Measurements from ENCODE around the gene BOLA2B.

The BOLA2B gene

GRCh38 chr16:30166202-30166902 lies 27.1 kb downstream of the BOLA2B start:
- no peak overlapping the region for H3K4me3 ChIP-seq (ENCODE audit: insufficient read depth, low read depth, low read length, poor library complexity, severe bottlenecking)
- H3K4me1 ChIP-seq (ENCODE audit: control insufficient read depth, insufficient read depth, low read length, poor library complexity, severe bottlenecking), result peaks cover 4% of the 10 kb centered on the region
- DNase-seq, result no peak
- H3K9me3 ChIP-seq (ENCODE audit: control insufficient read depth, low read length), result no peaks in the 10 kb centered on the region
- H3K27me3 ChIP-seq (replicated peaks; ENCODE audit: control insufficient read depth, insufficient read depth, low read length, poor library complexity, severe bottlenecking), result no peaks in the 10 kb centered on the region
- no peak overlapping the region for H3K27ac ChIP-seq (ENCODE audit: insufficient read depth, low read length, poor library complexity, severe bottlenecking)
- no peaks in the 10 kb centered on the region for H3K36me3 ChIP-seq (ENCODE audit: control insufficient read depth, insufficient read depth, low read length)

- no peak overlapping the region for H3K27ac ChIP-seq (ENCODE audit: insufficient read depth, low read length, poor library complexity, severe bottlenecking)
- no peak for DNase-seq
Measured at GRCh38 chr16:30163538-30163937, 29.9 kb downstream of the BOLA2B start.

GRCh38 chr16:30157214-30157613 lies 36.3 kb downstream of the BOLA2B start:
- Histone ChIP-seq H3K27me3 (replicated peaks; ENCODE audit: control insufficient read depth, insufficient read depth, low read length, poor library complexity, severe bottlenecking) (no peaks in the 10 kb centered on the region), H3K36me3 (ENCODE audit: control insufficient read depth, insufficient read depth, low read length) (no peaks in the 10 kb centered on the region), H3K4me3 (ENCODE audit: insufficient read depth, low read depth, low read length, poor library complexity, severe bottlenecking) (no peak overlapping the region), H3K27ac (ENCODE audit: insufficient read depth, low read length, poor library complexity, severe bottlenecking) (no peak overlapping the region), H3K4me1 (ENCODE audit: control insufficient read depth, insufficient read depth, low read length, poor library complexity, severe bottlenecking) (no peaks in the 10 kb centered on the region), H3K9me3 (ENCODE audit: control insufficient read depth, low read length) (no peaks in the 10 kb centered on the region)
- DNase-seq, result no peak

More at GRCh38 chr16:30163538-30163937, 29.9 kb downstream of the BOLA2B start:
- Histone ChIP-seq H3K9me3 (ENCODE audit: control insufficient read depth, low read length) (no peaks in the 10 kb centered on the region), H3K36me3 (ENCODE audit: control insufficient read depth, insufficient read depth, low read length) (no peaks in the 10 kb centered on the region), H3K27me3 (replicated peaks; ENCODE audit: control insufficient read depth, insufficient read depth, low read length, poor library complexity, severe bottlenecking) (no peaks in the 10 kb centered on the region), H3K4me1 (ENCODE audit: control insufficient read depth, insufficient read depth, low read length, poor library complexity, severe bottlenecking) (peaks cover 4% of the 10 kb centered on the region), H3K4me3 (ENCODE audit: insufficient read depth, low read depth, low read length, poor library complexity, severe bottlenecking) (no peak overlapping the region)

- DNase-seq, result no peak
- H3K27me3 ChIP-seq (replicated peaks; ENCODE audit: control insufficient read depth, insufficient read depth, low read length, poor library complexity, severe bottlenecking), result no peaks in the 10 kb centered on the region
- no peaks in the 10 kb centered on the region for H3K36me3 ChIP-seq (ENCODE audit: control insufficient read depth, insufficient read depth, low read length)
Measured at GRCh38 chr16:30155188-30155587, 38.3 kb downstream of the BOLA2B start.

GRCh38 chr16:30152517-30152916 lies 40.9 kb downstream of the BOLA2B start:
- H3K9me3 ChIP-seq (ENCODE audit: control insufficient read depth, low read length), result no peaks in the 10 kb centered on the region
- H3K27ac ChIP-seq (ENCODE audit: insufficient read depth, low read length, poor library complexity, severe bottlenecking), result no peak overlapping the region
- H3K27me3 ChIP-seq (replicated peaks; ENCODE audit: control insufficient read depth, insufficient read depth, low read length, poor library complexity, severe bottlenecking), result no peaks in the 10 kb centered on the region
- no peaks in the 10 kb centered on the region for H3K36me3 ChIP-seq (ENCODE audit: control insufficient read depth, insufficient read depth, low read length)
- no peak for DNase-seq
- no peaks in the 10 kb centered on the region for H3K4me1 ChIP-seq (ENCODE audit: control insufficient read depth, insufficient read depth, low read length, poor library complexity, severe bottlenecking)
- H3K4me3 ChIP-seq (ENCODE audit: insufficient read depth, low read depth, low read length, poor library complexity, severe bottlenecking), result no peak overlapping the region

More at GRCh38 chr16:30155188-30155587, 38.3 kb downstream of the BOLA2B start:
- Histone ChIP-seq H3K27ac (ENCODE audit: insufficient read depth, low read length, poor library complexity, severe bottlenecking) (no peak overlapping the region), H3K9me3 (ENCODE audit: control insufficient read depth, low read length) (no peaks in the 10 kb centered on the region), H3K4me1 (ENCODE audit: control insufficient read depth, insufficient read depth, low read length, poor library complexity, severe bottlenecking) (no peaks in the 10 kb centered on the region), H3K4me3 (ENCODE audit: insufficient read depth, low read depth, low read length, poor library complexity, severe bottlenecking) (no peak overlapping the region)

GRCh38 chr16:30151091-30151490 lies 42.4 kb downstream of the BOLA2B start:
- no peaks in the 10 kb centered on the region for H3K9me3 ChIP-seq (ENCODE audit: control insufficient read depth, low read length)
- no peak overlapping the region for H3K27ac ChIP-seq (ENCODE audit: insufficient read depth, low read length, poor library complexity, severe bottlenecking)

GRCh38 chr16:30149250-30149930 lies 44.1 kb downstream of the BOLA2B start:
- no peak overlapping the region for H3K27ac ChIP-seq (ENCODE audit: insufficient read depth, low read length, poor library complexity, severe bottlenecking)
- no peaks in the 10 kb centered on the region for H3K9me3 ChIP-seq (ENCODE audit: control insufficient read depth, low read length)
- H3K36me3 ChIP-seq (ENCODE audit: control insufficient read depth, insufficient read depth, low read length), result no peaks in the 10 kb centered on the region
- H3K4me1 ChIP-seq (ENCODE audit: control insufficient read depth, insufficient read depth, low read length, poor library complexity, severe bottlenecking), result no peaks in the 10 kb centered on the region
- no peaks in the 10 kb centered on the region for H3K27me3 ChIP-seq (replicated peaks; ENCODE audit: control insufficient read depth, insufficient read depth, low read length, poor library complexity, severe bottlenecking)
- H3K4me3 ChIP-seq (ENCODE audit: insufficient read depth, low read depth, low read length, poor library complexity, severe bottlenecking), result no peak overlapping the region
- DNase-seq, result no peak

More at GRCh38 chr16:30151091-30151490, 42.4 kb downstream of the BOLA2B start:
- no peak overlapping the region for H3K4me3 ChIP-seq (ENCODE audit: insufficient read depth, low read depth, low read length, poor library complexity, severe bottlenecking)
- no peaks in the 10 kb centered on the region for H3K27me3 ChIP-seq (replicated peaks; ENCODE audit: control insufficient read depth, insufficient read depth, low read length, poor library complexity, severe bottlenecking)
- DNase-seq, result no peak
- no peaks in the 10 kb centered on the region for H3K4me1 ChIP-seq (ENCODE audit: control insufficient read depth, insufficient read depth, low read length, poor library complexity, severe bottlenecking)
- H3K36me3 ChIP-seq (ENCODE audit: control insufficient read depth, insufficient read depth, low read length), result no peaks in the 10 kb centered on the region

- Histone ChIP-seq H3K27me3 (replicated peaks; ENCODE audit: control insufficient read depth, insufficient read depth, low read length, poor library complexity, severe bottlenecking) (no peaks in the 10 kb centered on the region), H3K36me3 (ENCODE audit: control insufficient read depth, insufficient read depth, low read length) (no peaks in the 10 kb centered on the region), H3K4me3 (ENCODE audit: insufficient read depth, low read depth, low read length, poor library complexity, severe bottlenecking) (no peak overlapping the region), H3K9me3 (ENCODE audit: control insufficient read depth, low read length) (no peaks in the 10 kb centered on the region), H3K4me1 (ENCODE audit: control insufficient read depth, insufficient read depth, low read length, poor library complexity, severe bottlenecking) (no peaks in the 10 kb centered on the region), H3K27ac (ENCODE audit: insufficient read depth, low read length, poor library complexity, severe bottlenecking) (no peak overlapping the region)
- no peak for DNase-seq
Measured at GRCh38 chr16:30147843-30148510, 45.5 kb downstream of the BOLA2B start.

- Histone ChIP-seq H3K4me3 (ENCODE audit: insufficient read depth, low read depth, low read length, poor library complexity, severe bottlenecking) (no peak overlapping the region), H3K36me3 (ENCODE audit: control insufficient read depth, insufficient read depth, low read length) (no peaks in the 10 kb centered on the region)
Measured at GRCh38 chr16:30145657-30146056, 47.8 kb downstream of the BOLA2B start.

GRCh38 chr16:30144917-30145316 lies 48.5 kb downstream of the BOLA2B start:
- no peak for DNase-seq
- H3K36me3 ChIP-seq (ENCODE audit: control insufficient read depth, insufficient read depth, low read length), result no peaks in the 10 kb centered on the region
- no peak overlapping the region for H3K27ac ChIP-seq (ENCODE audit: insufficient read depth, low read length, poor library complexity, severe bottlenecking)
- H3K4me3 ChIP-seq (ENCODE audit: insufficient read depth, low read depth, low read length, poor library complexity, severe bottlenecking), result no peak overlapping the region
- H3K4me1 ChIP-seq (ENCODE audit: control insufficient read depth, insufficient read depth, low read length, poor library complexity, severe bottlenecking), result no peaks in the 10 kb centered on the region
- no peaks in the 10 kb centered on the region for H3K27me3 ChIP-seq (replicated peaks; ENCODE audit: control insufficient read depth, insufficient read depth, low read length, poor library complexity, severe bottlenecking)
- no peaks in the 10 kb centered on the region for H3K9me3 ChIP-seq (ENCODE audit: control insufficient read depth, low read length)

More at GRCh38 chr16:30145657-30146056, 47.8 kb downstream of the BOLA2B start:
- Histone ChIP-seq H3K27me3 (replicated peaks; ENCODE audit: control insufficient read depth, insufficient read depth, low read length, poor library complexity, severe bottlenecking) (no peaks in the 10 kb centered on the region), H3K27ac (ENCODE audit: insufficient read depth, low read length, poor library complexity, severe bottlenecking) (no peak overlapping the region), H3K9me3 (ENCODE audit: control insufficient read depth, low read length) (no peaks in the 10 kb centered on the region), H3K4me1 (ENCODE audit: control insufficient read depth, insufficient read depth, low read length, poor library complexity, severe bottlenecking) (no peaks in the 10 kb centered on the region)
- DNase-seq, result no peak
